22Rv1 (cell line): ENCODE measurements around the gene CNKSR3.

Source experiments
- H3K27ac ChIP-seq: fragments of 450-650 bp; 2 replicates; pipeline ENCODE4 v1.5.1; 2017
- CTCF ChIP-seq: fragments of 450-650 bp; IDR thresholded peaks from 2 replicates; pipeline ENCODE4 v1.5.1; 2017; ENCODE audit warnings: mild to moderate bottlenecking
- ZFX ChIP-seq: fragments of 450-650 bp; IDR thresholded peaks from 2 replicates; pipeline ENCODE4 v1.6.1; 2017; ENCODE audit warnings: antibody characterized with exemption, borderline replicate concordance

CNKSR3 gene

GRCh38 chr6:154476494-154476893 lies 34.0 kb downstream of the CNKSR3 start:
- H3K27ac ChIP-seq, result no peak overlapping the region
- TF ChIP-seq CTCF, result no peak
- TF ChIP-seq ZFX, result no peak

GRCh38 chr6:154474648-154475428 lies 35.6 kb downstream of the CNKSR3 start:
- TF ChIP-seq ZFX (no peak), CTCF (no peak)
- H3K27ac ChIP-seq, result no peak overlapping the region

- TF ChIP-seq CTCF, result no peak
- no peak for TF ChIP-seq ZFX
- no peak overlapping the region for H3K27ac ChIP-seq
These were observed 37.2 kb downstream of the CNKSR3 start for GRCh38 chr6:154473324-154473723.

- no peak overlapping the region for H3K27ac ChIP-seq
- TF ChIP-seq ZFX (no peak), CTCF (no peak)
These were observed 38.7 kb downstream of the CNKSR3 start for GRCh38 chr6:154471609-154472362.

GRCh38 chr6:154469306-154469935 lies 41.1 kb downstream of the CNKSR3 start:
- no peak overlapping the region for H3K27ac ChIP-seq
- TF ChIP-seq ZFX (no peak), CTCF (no peak)

GRCh38 chr6:154468760-154469159 lies 41.7 kb downstream of the CNKSR3 start:
- TF ChIP-seq CTCF (no peak), ZFX (no peak)
- H3K27ac ChIP-seq, result no peak overlapping the region
